ENCODE data around the gene AGR2.
"Not testable (repeated sequence)": the region's sequence is repeated elsewhere in the genome, so short reads cannot be mapped to it uniquely, and the experiment has no call there.

AGR2 gene

DNA sequence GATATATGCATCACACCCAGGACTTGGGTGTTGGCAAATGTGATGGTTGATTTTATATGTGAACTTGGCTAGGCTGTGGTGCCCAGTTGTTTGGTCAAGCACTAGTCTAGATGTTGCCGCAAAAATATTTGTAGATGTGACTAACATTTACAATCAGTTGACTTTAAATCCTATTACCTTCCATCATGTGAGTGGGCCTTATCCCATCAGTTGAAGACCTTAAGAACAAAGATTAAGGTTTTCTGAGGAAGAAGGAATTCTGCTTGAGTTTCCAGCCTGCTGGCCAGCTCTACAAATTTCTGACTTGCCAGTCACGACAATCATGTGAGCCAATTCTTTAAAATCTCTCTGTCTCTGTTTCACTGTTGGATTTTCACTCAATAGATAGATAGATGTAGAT lies 30.9 kb downstream of the AGR2 start:
- no peak for DNase-seq (ENCODE audit: low read depth in 3 of 3)

DNA sequence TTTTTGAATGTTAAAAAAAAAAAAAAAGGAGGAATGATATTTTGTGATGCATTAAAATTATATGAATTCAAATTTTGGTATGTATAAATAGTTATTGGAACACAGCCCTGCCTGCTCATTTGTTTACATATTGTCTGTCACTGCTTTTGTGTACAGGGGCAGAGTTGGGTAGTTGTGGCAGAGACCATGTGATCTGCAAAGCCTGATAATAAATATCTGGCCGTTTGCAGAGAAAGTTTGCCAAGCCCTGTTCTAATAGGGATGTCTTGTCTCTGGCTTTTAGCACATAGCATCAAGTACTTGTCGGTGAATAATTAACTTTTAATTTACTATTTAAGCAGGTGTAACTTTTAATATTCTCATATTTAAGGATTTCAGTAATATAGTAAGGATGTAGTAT lies 31.5 kb downstream of the AGR2 start:
- DNase-seq (ENCODE audit: low read depth in 3 of 3): no peak

DNA sequence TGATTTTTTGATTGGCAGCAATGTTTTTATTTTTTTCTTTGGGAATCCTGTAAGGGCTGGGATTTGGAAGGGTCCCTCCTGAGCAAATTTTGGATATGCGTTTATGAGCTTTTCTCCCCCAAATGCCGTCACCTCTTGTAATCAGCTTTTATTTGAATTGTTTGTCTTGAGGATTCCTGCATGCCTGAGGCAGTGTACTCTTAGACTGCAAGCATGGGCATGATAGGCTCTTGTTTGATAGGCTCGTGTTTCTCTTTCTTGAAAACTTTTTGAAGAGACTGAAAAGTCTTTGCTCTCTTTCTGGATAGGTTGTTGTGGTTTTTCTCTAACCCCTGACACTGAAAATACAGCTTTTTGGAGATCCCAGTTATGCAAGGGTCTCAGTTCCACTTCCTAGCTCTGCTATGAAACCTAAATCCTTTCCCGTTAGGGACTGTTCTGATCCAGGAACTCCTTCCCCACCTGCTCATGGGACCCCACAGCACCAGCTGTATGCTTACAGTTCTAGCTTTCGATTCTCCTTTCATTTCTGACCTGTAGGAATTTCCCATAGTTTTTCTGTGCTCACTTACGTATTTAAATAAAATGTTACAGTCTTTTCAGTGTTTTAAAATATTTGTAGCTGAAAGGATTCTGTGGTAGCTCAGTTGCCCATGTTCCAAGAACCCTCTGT lies 34.0 kb downstream of the AGR2 start:
- no peak for DNase-seq (ENCODE audit: low read depth in 3 of 3)

DNA sequence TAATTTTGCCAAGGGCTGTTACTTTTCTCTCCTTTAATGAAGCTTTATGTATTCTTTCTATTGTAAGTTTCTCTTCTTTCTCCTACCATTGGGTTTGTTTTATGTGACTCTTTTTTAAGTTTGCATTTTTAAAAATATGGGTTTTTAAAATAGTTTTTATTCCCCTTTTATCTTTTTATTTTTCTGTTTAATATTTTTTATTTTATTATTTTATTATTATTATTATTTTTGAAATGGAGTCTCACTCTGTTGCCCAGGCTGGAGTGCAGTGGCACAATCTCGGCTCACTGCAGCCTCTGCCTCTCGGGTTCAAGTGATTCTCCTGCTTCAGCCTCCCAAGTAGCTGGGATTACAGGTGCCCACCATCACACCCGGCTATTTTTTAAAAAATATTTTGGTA lies 34.8 kb downstream of the AGR2 start:
- not testable (repeated sequence) for DNase-seq (ENCODE audit: low read depth in 3 of 3)

DNA sequence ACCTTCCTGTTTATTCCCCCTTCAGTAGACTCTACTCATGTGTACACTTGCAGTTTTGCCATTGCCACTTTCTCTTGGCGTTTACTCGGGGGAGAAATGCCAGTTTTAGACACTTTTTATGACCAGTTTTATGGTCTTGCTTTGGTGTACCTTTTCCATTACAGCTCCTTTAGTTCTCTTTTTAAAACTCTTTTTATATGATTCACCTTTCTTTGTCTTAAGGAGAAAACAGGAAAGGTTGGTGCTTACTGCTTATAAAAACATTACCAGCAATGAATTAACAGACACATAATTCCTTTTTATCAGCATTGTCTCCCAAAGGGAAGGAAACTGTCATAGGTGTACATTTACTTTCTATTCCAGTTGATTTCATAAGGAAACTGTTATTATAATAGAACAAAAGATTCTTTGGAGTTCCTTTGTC lies 39.4 kb downstream of the AGR2 start:
- DNase-seq (ENCODE audit: low read depth in 3 of 3): no peak

DNA sequence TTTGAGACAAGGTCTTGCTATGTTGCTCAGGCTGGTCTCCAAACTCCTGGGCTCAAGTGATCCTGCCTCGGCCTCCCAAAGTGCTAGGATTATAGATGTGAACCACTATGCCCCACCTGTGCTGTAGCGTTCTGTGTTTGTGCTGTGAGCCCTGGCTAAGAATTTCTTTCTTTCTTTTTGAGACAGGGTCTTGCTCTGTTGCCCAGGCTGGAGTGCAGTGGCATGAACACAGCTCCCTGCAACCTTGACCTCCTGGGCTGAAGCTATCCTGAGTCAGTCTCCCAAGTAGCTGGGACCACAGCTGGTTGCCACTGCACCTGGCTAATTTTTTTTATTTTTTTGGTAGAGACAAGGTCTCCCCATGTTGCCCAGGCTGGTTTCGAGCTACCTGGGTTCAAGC lies 39.9 kb downstream of the AGR2 start:
- DNase-seq (ENCODE audit: low read depth in 3 of 3): no peak

DNA sequence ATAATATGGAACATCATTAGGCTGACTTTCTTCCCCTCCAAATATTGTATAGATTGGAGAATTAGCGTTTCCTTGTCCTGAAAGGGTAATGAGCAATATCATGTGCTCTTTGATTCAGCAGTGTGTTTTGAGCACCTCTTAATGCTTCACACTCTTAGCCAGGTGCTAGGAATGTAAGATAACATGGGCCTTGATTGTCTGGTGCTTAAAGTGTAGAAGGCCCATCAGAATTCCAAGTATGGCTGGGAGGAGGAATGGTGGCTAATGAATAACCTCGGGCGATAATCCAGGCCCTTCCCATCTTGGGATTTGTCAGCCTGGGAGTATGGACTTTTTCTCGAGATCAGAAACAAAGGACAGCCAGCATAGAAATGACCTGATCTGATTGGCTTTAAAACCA lies 42.6 kb downstream of the AGR2 start:
- DNase-seq (ENCODE audit: low read depth in 3 of 3): no peak

DNA sequence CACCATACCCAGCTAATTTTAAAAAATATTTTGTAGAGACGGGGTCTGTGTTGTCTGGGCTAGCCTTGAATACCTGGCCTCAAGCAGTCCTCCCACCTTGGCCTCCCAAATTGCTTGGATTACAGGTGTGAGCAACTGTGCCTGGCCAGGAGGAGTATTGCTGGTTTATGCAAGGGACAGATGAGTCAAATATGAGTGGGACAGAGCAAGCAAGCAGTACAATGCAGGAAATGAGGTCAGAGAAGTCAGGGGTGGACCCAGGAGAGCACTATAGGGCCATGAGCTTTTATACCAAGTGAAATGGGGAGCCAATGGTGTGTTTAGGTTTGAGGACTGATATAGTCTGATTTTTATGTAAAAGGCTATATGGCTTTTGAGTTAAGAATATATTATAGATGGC lies 45.0 kb downstream of the AGR2 start:
- DNase-seq (ENCODE audit: low read depth in 3 of 3): no peak

DNA sequence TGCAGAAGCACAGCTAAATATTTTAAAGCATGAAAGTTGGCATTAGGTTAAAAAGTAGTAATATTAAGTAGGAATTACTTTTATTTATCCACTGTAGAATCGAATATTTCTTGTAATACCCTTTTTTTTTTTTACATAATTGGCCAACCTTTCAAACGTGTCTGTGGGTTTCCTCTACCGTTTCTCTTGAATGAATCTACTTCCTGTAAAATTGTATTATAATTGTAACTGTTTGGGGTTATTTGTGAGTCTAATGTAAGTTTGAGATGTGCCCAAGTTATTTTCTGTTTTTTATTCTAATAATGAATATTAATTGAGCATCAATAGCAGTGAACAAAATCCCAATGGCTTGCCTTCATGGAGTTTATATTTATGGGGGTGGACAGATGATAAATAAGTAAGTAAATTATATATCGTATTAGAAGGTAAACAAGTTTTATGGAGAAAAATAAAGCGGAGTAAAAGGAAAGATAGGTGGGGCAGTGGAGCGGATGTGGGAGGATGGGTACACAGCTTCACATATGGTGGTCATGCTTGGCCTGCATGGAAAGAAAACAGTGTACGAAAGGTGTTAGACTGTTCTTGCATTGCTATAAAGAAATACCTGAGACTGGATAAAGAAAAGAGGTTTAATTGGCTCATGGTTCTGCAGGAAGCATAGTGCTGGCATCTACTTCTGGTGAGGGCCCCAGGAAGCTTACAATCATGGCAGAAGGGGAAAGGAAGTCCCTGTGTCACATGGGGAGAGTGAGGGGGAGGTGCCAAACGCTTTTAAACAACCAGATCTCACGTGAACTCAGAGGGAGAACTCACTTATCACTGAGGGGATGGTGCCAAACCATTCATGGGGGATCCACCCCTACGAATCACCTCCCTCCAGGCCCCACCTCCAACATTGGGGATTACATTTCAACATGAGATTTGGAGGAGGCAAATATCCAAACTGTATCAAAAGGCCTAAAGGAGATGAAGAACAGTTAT lies 45.9 kb downstream of the AGR2 start:
- no peak for DNase-seq (ENCODE audit: low read depth in 3 of 3)

DNA sequence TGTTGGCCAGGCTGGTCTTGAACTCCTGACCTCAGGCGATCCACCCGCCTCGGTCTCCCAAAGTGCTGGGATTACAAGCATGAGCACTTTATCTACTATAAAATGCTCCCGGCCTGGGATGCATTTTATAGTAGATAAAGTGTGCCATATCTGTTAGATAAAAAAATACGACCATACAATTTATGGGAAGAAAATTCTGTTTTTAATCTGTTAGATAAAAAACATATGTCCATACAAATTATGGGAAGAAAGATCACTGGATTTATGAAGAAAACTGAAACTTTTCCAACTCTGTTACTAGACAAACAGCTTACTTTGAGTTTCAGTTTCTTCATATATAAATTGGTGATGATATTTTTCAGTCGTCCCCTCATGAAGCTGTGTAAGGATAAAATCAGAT lies 46.8 kb downstream of the AGR2 start:
- no peak for DNase-seq (ENCODE audit: low read depth in 3 of 3)

DNA sequence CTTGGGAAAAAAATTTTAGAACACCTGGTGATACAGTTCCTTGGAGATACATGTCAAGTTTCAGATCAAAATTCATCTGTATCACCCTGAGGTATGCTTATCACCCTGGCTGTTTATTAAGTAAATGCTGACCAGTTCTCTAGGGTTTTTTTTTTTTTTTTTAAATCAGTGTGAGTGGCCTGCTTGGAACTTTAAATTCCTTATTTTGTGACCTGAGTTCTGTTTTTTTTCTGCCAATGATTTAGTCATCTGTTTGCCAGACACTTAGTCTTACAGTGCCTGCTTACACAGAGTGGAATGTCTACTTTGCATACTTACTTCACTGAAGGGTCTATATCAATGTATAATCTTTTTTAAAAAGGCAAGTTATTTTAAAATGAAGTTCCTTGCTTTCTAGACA lies 49.4 kb downstream of the AGR2 start:
- DNase-seq (ENCODE audit: low read depth in 3 of 3): no peak

DNA sequence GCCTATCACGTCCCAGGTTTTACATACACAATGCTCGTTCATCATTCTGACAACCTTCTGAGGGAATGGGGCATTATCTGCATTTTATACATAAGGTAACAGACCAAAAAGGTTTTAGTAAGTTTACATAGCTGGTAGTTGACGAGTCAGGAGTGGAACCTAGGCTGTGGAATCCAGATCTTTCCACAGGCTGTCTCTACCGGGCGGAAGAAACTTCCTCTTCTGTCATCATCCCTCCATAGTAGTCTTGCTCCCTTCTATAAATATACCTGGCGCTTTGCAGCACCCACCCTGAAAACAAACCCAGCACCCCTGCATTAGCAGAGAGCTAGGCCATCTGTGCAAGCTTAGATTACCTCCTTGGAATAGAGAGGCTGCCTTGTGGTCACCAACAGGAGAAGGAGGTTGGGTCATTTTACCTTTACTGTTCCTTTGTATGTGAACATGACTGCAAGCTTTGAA lies 49.9 kb downstream of the AGR2 start:
- DNase-seq (ENCODE audit: low read depth in 3 of 3): no peak

DNA sequence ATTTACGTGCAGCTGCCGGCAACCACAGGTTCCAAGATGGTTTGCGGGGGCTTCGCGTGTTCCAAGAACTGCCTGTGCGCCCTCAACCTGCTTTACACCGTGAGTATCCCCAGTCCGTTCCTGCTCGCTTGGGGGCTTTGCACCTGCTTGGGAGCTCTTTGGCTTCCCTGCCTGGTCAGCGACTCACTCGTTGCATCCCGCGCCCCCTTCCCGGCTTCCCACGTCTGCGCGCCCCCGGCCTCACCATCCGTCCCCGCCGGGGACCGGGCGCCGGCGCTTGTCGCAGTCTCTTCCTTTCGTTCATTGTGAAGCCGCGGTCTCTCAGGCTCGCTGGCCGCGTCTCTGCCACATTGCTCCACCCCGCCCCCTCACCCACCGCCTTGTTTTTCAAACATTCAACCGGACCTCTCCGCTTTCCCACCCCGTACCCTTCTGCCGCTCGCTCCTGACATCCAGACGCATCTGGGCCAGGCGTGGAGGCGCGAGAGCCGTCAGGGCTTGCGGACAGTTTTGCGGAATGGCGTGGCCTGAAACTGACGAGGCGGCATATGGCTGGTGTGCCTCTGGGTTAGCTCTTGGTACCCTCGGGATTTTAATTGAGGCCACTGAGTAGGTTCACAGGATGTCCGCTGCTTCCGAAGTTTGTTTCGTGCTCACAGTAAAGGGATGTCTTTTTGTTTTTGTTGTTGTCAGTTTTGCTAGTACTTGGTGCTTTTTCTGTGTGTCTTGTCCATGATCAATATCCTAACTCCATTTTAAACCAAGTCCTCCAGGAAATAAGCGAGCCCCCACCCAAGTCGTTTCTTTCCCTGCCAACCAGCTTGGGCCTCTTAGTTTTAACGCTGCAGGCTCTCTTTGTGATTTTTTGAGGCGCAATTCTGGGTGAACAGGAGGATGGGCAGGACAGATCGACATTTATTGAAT lies 50.6 kb downstream of the AGR2 start:
- DNase-seq (ENCODE audit: low read depth in 3 of 3): peak in 1 of 3 experiments; percentile 8

DNA sequence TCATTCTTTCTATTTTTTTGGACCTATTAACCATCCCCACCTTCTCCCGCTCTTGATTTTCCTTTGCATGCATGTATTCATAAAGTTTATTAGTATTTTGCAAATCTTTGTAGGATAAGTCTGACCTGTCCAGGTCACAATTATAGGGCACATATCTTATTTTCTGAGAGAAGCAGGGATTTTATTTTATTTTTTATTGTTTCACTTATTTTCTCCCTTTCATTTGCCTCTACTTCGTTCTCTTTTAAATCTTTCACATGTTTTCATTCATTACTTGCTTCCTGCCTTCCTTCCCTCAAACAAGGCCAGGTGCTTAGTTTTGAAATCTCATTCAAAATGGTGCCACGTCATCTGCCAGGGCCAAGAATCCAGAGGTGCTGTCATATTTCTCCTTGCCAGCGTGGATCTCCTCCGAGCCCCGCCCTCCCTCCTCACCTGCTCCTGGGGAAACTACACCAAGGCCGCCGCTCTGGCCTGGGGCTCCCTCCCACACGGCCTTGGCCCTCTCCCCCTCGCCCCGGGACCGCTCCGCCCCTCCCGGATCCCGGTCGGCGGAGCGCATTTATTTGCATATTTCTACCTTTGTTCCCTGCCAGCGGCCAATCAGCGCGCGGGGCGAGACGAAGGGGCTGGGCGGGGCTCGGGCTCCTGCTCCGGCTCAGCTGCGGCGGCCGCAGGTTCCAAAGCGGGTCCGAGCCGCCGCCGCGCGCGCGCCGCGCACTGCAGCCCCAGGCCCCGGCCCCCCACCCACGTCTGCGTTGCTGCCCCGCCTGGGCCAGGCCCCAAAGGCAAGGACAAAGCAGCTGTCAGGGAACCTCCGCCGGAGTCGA lies 51.5 kb downstream of the AGR2 start, which contains the start of gene TSPAN13:
Gene TSPAN13 (plus strand): TSS at position 654 of the 830 bp plus-strand sequence. CDS start 213 bp downstream, outside the sequence.
- peak; percentile 4 to 66 (median 28) for DNase-seq (ENCODE audit: low read depth in 3 of 3)

DNA sequence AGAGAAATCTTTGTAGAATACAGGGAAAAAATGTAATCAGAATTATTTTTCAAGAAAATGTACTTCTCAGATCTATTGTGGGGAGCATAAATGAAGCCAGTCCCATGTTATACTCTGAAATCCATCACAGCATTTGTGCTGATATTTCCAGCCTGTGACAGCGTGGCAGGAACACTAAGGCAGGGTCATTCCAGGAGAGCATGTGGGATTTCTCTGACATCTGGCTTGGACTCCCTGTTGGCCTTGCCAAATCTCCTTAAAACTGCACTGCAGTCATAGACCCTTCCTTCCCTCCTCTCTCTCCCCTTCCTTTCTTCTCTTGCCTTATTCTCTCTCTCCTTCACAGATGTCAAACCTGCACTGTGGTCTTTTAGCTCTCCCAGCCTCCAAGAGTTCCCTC lies 57.7 kb downstream of the AGR2 start:
- DNase-seq (ENCODE audit: low read depth in 3 of 3): no peak

DNA sequence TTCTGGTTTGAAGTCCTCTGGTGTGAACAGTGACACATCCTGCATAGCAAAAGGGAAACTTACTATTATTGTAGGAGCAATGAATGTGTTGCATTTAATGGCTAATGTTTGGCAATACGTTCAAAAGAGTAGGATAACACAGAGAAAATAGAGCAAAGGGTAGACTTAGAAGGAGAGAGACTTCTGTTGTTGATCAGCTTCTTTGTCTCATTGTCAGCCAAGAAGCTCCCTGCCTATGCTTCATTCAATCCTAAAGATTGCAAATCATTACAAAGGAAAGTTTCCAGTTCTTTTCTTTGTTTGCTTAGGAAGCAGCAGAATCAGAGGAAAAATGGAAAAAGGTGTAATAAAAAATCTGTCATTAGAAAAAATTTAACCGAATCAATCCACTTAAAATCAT lies 59.2 kb downstream of the AGR2 start:
- no peak for DNase-seq (ENCODE audit: low read depth in 3 of 3)

DNA sequence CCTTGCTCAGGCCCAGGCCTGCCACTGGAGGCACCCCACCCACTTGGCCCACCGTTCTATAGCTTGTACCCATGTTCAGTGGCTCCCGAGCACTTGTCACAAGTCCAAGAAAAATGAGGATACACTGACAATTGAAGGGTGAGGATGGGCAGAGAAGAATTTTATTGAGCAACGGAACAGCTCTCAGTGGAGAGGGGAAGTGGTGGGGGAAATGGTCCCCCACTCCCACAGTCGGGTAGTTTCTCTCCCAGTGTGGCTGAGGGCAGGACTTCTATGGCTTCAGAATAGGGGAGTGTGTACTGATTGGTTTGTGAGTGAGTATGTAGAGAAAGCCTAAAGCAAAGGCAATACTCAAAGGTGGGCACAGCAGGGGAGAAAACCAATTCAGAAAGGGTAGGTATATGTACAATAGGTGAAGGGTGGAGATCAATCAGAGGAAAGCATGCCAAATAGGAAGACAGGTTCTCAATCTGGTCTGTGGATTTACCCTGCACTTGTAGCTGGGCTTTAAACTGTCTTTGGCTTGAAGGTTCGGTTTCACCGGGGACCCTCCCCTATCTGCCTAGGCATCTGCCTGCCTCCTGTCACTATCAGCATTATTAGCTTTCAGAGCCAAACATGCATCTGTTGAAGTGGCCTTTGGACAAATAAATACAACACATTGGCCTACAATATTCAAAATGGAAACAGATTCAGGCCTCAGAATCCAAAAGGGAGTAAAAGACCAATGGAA lies 60.1 kb downstream of the AGR2 start:
- DNase-seq (ENCODE audit: low read depth in 3 of 3): no peak

DNA sequence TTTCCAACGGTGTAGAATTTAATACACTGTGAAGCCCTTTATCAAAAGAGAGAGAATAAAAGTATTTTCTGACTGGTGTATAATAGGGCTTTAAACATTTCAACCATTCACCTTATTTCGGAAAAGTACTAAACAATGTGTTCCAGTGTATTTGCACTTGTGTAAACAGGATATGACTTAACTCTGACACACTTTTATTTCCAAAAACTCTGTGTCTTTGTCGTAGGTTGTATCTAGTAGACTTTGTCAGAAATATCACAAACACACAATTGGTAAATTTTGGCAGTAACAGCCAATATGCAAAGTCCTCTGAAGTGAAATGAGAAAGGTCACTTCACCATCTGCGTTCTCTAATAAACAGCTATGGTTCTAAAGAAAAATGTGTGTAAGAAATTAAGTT lies 61.6 kb downstream of the AGR2 start:
- DNase-seq (ENCODE audit: low read depth in 3 of 3): no peak

DNA sequence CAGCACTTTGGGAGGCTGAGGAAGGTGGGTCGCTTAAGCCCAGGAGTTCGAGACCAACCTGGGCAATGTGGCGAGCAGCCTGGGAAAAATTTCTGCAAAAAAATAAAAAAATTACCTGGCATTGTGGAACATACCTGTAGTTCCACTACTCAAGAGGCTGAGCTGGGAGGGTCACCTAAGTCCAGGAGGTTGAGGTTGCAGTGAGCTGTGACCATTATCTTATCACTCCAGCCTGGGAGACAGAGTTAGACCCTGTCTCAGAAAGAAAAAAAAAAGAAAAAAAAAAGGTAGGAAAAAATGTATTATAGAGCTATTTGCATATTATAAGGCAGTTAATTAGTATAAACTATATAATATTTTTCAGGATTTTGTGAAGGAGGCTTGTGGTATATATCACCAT lies 62.3 kb downstream of the AGR2 start:
- DNase-seq (ENCODE audit: low read depth in 3 of 3): no peak

Measured in stimulated activated CD4-positive, alpha-beta T cell treated with anti-CD3 and anti-CD28 coated beads, TNF-alpha, amount 100 ng/mL, for 24 hours (primary cell).